Transverse colon (tissue), 4 donors: ENCODE results near the gene LIMS1. TPM values are rescaled to one million over a fixed set of nuclear protein-coding genes. Genes with fewer than 3 reads are reported as not detected.
A peak's percentile ranks its signal among the peaks of the same experiment; 100 is the strongest.
"Not testable (repeated sequence)": the region's sequence is repeated elsewhere in the genome, so short reads cannot be mapped to it uniquely, and the experiment has no call there.

Experiments
- DNase-seq: peaks from one replicate; pipeline ENCODE4 v3.0.0-alpha.2; 2019
- H3K27ac ChIP-seq, 4 donors: fragments of 200-600 bp; sonication (generic); 2 replicates each; pipeline ENCODE4 v1.5.1; 2016 to 2018; ENCODE audit warnings: inconsistent platforms in 4 of 4
- H3K27me3 ChIP-seq: fragments of 200-600 bp; sonication (generic); 2 replicates; pipeline ENCODE4 v1.5.1; 2017; ENCODE audit warnings: inconsistent platforms
- H3K36me3 ChIP-seq, 4 donors: fragments of 200-600 bp; sonication (generic); 2 replicates each; pipeline ENCODE4 v1.5.1; 2017 to 2019; ENCODE audit warnings: inconsistent platforms in 4 of 4
- H3K4me1 ChIP-seq, 4 donors: fragments of 200-600 bp; sonication (generic); 2 replicates each; pipeline ENCODE4 v1.5.1; 2017 to 2020; ENCODE audit warnings: inconsistent platforms in 4 of 4
- H3K4me3 ChIP-seq, 4 donors: fragments of 200-600 bp; sonication (generic); 1 replicate in 1 of 4; 2 replicates in 3 of 4; pipeline versions ENCODE4 v1.5.1 to v1.6.1; 2017 to 2019; ENCODE audit warnings: inconsistent platforms in 4 of 4
- H3K9me3 ChIP-seq, 2 donors: fragments of 200-600 bp; sonication (generic); 2 replicates each; pipeline ENCODE4 v1.5.1; 2017 to 2019; ENCODE audit warnings: inconsistent platforms in 2 of 2
- EP300 ChIP-seq: sonication (generic); formaldehyde crosslinking; IDR thresholded peaks from one replicate; pipeline ENCODE4 v1.6.1; 2017; ENCODE audit warnings: antibody characterized with exemption, low read depth
- POLR2A ChIP-seq: fragments of 450-650 bp; IDR thresholded peaks from one replicate; pipeline ENCODE4 v1.6.1; 2016; ENCODE audit warnings: antibody characterized with exemption, mild to moderate bottlenecking, moderate library complexity
- POLR2AphosphoS5 ChIP-seq, 3 donors: sonication (generic); formaldehyde crosslinking; IDR thresholded peaks; one replicate each; pipeline ENCODE4 v1.6.1; 2016; ENCODE audit warnings: antibody characterized with exemption in 3 of 3
- WGBS, 2 donors: methylation state at CpG; one replicate each; pipeline ENCODE4 v1.1.5; 2018; ENCODE audit warnings: low coverage in 1 of 2; 5-methylcytosine and 5-hydroxymethylcytosine counted together
- in situ Hi-C, 4 donors: fragments of 200-750 bp; cut with MboI; loops; one replicate each; pipeline versions ENCODE4 v1.15.0 to v1.15.1; 2017; ENCODE audit warnings: low sequenced_read_pairs in 3 of 4, low pct_ligation_motif_present in 1 of 4, low pct_unique_long_range_greater_than_20kb in 1 of 4
- intact Hi-C: fragments of 100-400 bp; cut with DNase I; formaldehyde crosslinking; loops from one replicate; pipeline ENCODE4 v1.15.1; 2023; ENCODE audit warnings: low total_unique reads
- total RNA-seq, 4 donors: library from RNA; depleted of rRNA; stranded (reverse); fragments of >200 nt; gene quantifications; one replicate each; pipeline ENCODE4 v1.1.0, GENCODE V29; 2016
- TF ChIP-seq, protein P1 (sequence below), 5 experiments: fragments of 200-600 bp in 3 of 5; fragments of 450-650 bp in 2 of 5; sonication (generic) in 3 of 5; IDR thresholded peaks; 1 replicate in 2 of 5; 2 replicates in 3 of 5; pipeline ENCODE4 v1.5.1; 2016 to 2017; ENCODE audit warnings: antibody characterized with exemption in 5 of 5, inconsistent platforms in 3 of 5, mild to moderate bottlenecking in 2 of 5, moderate library complexity in 1 of 5

Gene LIMS1
- total RNA-seq, 4 donors from 2014 or later, result 4.5 to 41.0 (median 24.1) TPM

DNA sequence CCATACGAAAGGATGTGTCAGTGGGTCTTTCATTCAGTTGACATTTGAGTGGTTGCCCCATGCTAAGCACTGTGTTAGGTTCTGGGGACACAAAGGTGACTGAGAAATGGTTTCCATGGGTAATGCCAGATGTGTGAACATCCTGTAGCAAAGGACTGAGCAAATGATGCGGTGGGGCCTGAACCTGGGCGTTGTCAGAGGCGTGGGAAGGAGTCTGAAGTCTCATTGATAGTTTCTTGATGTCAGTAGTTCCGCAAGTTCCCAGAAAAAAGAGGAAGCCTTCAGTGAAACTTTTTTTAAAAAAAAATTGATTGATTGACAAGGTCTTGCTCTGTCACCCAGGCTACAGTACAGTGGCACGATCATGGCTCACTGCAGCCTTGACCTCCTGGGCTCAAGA, 56.9 kb downstream of the LIMS1 start:
- DNase-seq, result no peak
- TF ChIP-seq POLR2AphosphoS5 (IDR thresholded peaks at IDR 0.05) (peak in 1 of 3 donors; percentile 23), EP300 (no peak)
- Histone ChIP-seq H3K9me3 (no peaks in the 10 kb centered on the region), H3K36me3 (no peaks in the 10 kb centered on the region), H3K4me3 (no peak overlapping the region), H3K4me1 (peaks cover 32 to 71% (median 44%) of the 10 kb centered on the region in 4 donors), H3K27me3 (no peaks in the 10 kb centered on the region), H3K27ac (peak overlapping the region in 2 of 4 donors; percentile 8 to 72)
- in situ Hi-C loops, result loop anchor here in 3 of 4 donors (25.0 kb wide), 3 partner anchors 129 to 379 kb away; no protein-coding TSS in a partner anchor
- 80 to 96% methylated on average over 5 to 6 of the region's 6 CpGs for WGBS, 2 donors
- intact Hi-C loops, result no loop called here

DNA sequence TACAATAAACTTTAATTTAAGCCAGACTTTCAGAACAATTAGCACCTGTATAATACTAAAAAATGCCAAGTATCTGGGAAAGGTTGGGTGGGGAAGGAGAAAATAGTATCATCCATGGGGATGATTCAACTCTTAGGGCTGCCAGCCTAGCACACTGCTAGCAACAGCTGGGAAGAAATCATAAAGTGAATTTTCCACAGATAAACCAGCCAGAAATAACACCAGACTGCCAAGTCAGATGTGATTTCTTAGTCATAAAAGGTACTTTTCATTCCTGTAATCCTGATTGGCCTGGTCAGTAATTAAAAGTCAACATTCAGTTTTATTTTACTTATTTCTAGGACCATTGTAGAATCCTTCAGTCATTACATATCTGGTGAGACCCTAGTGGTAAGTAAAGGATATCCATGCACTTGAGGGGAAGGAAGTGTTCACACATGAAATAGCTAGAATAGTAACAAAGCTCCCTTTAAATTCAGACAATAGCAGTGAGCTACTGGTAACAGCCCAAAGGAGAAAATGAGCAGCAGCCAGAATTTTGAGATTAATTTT, 59.4 kb downstream of the LIMS1 start:
- Histone ChIP-seq H3K36me3 (no peaks in the 10 kb centered on the region), H3K4me1 (peaks cover 12 to 50% (median 26%) of the 10 kb centered on the region in 4 donors), H3K27ac (peak overlapping the region; percentile 51 to 75 (median 62)), H3K27me3 (no peaks in the 10 kb centered on the region), H3K9me3 (no peaks in the 10 kb centered on the region), H3K4me3 (no peak overlapping the region)
- TF ChIP-seq EP300, result no peak
- TF ChIP-seq, protein P1, sequence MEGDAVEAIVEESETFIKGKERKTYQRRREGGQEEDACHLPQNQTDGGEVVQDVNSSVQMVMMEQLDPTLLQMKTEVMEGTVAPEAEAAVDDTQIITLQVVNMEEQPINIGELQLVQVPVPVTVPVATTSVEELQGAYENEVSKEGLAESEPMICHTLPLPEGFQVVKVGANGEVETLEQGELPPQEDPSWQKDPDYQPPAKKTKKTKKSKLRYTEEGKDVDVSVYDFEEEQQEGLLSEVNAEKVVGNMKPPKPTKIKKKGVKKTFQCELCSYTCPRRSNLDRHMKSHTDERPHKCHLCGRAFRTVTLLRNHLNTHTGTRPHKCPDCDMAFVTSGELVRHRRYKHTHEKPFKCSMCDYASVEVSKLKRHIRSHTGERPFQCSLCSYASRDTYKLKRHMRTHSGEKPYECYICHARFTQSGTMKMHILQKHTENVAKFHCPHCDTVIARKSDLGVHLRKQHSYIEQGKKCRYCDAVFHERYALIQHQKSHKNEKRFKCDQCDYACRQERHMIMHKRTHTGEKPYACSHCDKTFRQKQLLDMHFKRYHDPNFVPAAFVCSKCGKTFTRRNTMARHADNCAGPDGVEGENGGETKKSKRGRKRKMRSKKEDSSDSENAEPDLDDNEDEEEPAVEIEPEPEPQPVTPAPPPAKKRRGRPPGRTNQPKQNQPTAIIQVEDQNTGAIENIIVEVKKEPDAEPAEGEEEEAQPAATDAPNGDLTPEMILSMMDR (IDR thresholded peaks at IDR 0.05), result peak in 2 of 5 experiments; percentile 13 to 19
- no peak for TF ChIP-seq POLR2A
- TF ChIP-seq POLR2AphosphoS5 (IDR thresholded peaks at IDR 0.05), result no peak
- DNase-seq, result no peak
- intact Hi-C loops, result no loop called here
- in situ Hi-C loops, result loop anchor here in 3 of 4 donors (25.0 kb wide), 3 partner anchors 131 to 381 kb away; no protein-coding TSS in a partner anchor

DNA sequence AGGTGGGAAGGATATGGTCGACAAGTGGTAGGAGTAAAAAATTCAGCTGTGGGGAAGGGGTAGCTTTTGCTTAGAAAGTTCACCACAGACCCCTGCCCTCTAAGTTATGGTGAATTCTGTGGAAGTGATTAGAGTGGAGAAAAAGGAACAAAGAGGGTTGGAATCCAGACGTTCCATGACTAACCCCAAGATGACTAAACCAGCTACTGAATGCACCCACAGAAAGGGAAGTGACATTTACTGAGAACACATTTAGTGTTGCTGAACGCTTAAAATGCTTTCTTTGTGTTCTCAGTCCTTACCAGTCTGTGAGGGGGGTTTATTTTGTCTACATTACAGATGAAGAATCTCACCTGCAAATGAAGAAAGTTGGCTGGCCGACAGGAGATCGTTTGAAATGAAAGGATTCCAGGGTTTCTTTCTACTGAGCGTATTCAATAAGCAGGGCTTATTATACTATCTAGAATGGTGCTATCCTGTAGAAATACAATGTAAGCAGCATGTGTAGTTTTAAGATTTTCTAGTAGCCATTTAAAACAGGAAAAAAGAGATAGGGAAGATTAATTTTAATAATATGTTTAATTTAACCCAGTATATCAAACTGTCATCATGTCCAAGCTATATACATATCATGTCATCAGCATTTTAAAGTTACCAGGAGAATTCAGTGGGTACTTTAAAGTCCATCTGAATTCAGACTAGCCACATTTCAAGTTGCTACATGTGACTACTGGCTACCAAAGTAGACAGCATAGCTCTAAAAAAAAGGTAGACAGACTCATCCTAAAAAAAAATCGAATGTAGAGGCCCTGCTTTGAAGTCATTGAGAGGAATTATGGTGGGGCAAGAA, 60.1 kb downstream of the LIMS1 start:
- Histone ChIP-seq H3K36me3 (no peaks in the 10 kb centered on the region), H3K9me3 (no peaks in the 10 kb centered on the region), H3K27ac (peak overlapping the region; percentile 51 to 75 (median 62)), H3K4me3 (no peak overlapping the region), H3K27me3 (no peaks in the 10 kb centered on the region), H3K4me1 (peaks cover 10 to 43% (median 22%) of the 10 kb centered on the region in 4 donors)
- TF ChIP-seq, protein P1 (IDR thresholded peaks at IDR 0.05), result no peak
- no peak for TF ChIP-seq POLR2AphosphoS5 (IDR thresholded peaks at IDR 0.05)
- no peak for TF ChIP-seq POLR2A
- no peak for TF ChIP-seq EP300
- intact Hi-C loops (no loop called here), in situ Hi-C loops (loop anchor here in 3 of 4 donors (25.0 kb wide), 3 partner anchors 132 to 382 kb away; no protein-coding TSS in a partner anchor)
- 49 to 50% methylated on average over 7 of the region's 7 CpGs for WGBS, 2 donors
- no peak for DNase-seq

DNA sequence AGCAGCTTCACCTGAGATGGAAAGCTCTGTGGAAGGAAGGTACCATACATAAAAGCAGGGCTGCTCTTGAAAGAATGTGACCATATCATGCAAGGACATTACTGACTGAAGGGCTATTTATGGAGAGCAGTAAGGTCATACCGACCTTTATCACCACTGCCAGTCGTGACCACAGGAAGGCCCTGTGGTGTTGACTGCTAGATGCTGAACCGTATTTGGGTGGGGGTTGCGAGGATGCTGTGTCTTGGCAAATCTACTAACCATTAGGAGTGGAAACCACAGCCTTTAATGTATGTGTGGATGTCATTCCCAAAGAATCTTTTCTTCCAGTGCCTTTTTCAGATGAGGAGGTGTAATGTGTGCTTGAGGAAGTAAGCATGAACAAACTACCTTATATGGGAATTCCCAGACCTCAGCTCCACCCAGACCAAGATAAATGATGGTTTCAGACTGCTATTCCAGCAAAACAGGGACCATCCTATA, 60.8 kb downstream of the LIMS1 start:
- no peak for DNase-seq
- H3K27ac ChIP-seq, result peak overlapping the region; percentile 51 to 75 (median 62)
- H3K9me3 ChIP-seq, result no peaks in the 10 kb centered on the region
- WGBS, 2 donors, result 66% methylated on average over 4 of the region's 4 CpGs; no CpG with 5 or more reads in 1 of the 2 donors
- peaks cover 10 to 36% (median 22%) of the 10 kb centered on the region in 4 donors for H3K4me1 ChIP-seq
- no peak overlapping the region for H3K4me3 ChIP-seq
- intact Hi-C loops (no loop called here), in situ Hi-C loops (loop anchor here in 3 of 4 donors (25.0 kb wide), 3 partner anchors 133 to 383 kb away; no protein-coding TSS in a partner anchor)
- no peaks in the 10 kb centered on the region for H3K36me3 ChIP-seq
- TF ChIP-seq EP300, result no peak
- no peak for TF ChIP-seq POLR2A
- H3K27me3 ChIP-seq, result no peaks in the 10 kb centered on the region

DNA sequence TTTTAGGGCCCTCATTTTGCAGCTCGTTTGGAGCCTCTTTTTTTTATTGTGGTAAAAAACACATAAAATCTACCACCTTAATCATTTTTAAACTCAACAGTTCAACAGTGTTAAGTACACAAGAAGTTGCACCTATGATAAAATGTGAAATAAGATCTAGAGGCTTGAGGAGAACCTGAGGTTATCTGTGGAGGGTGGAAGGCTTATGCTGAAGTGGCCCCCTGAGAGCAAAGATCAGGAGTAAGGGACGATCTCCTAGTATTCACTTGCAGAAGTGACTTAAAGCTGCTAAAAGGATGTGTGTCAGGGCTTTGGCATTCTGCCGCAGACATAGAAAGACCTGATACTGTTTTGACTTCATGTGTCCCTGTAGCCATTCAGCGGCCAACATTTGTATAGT, 61.5 kb downstream of the LIMS1 start:
- in situ Hi-C loops, result loop anchor here in 3 of 4 donors (25.0 kb wide), 3 partner anchors 133 to 383 kb away; no protein-coding TSS in a partner anchor
- DNase-seq, intact Hi-C loops, H3K4me3 ChIP-seq, H3K9me3 ChIP-seq, H3K36me3 ChIP-seq, H3K27me3 ChIP-seq: not testable (repeated sequence)
- WGBS, 2 donors, result 57 to 72% methylated on average over 3 to 4 of the region's 4 CpGs
- H3K27ac ChIP-seq, result peak overlapping the region; percentile 51 to 75 (median 62)
- H3K4me1 ChIP-seq, result peaks cover 10 to 34% (median 22%) of the 10 kb centered on the region in 4 donors
